HepG2 (cell line): ENCODE data around the gene XPO5. TPM values are rescaled to one million over a fixed set of nuclear protein-coding genes. Genes with fewer than 3 reads are reported as not detected.
A peak's percentile ranks its signal among the peaks of the same experiment; 100 is the strongest.

Source experiments
- ELF3 ChIP-seq: IDR thresholded peaks from 2 replicates; pipeline ENCODE4 v1.6.1; 2016; ENCODE audit warnings: missing genetic modification reagents, missing compliant biosample characterization
- FOXA1 ChIP-seq, 2 experiments: fragments of 450-650 bp in 1 of 2; sonication (generic) in 1 of 2; formaldehyde crosslinking in 1 of 2; IDR thresholded peaks; 2 replicates each; pipeline versions ENCODE4 v1.4.0 to v1.6.1; 2016 to 2020; ENCODE audit warnings: missing genetic modification reagents in 1 of 2
- GATAD1 ChIP-seq: IDR thresholded peaks from 2 replicates; pipeline ENCODE4 v1.6.1; 2016; ENCODE audit warnings: missing genetic modification reagents, missing compliant biosample characterization
- JARID2 ChIP-seq: sonication (generic); formaldehyde crosslinking; IDR thresholded peaks from 2 replicates; pipeline ENCODE4 v1.8.1; 2023; ENCODE audit warnings: missing genetic modification reagents, inconsistent platforms; ENCODE audit not compliant: insufficient replicate concordance
- PAF1 ChIP-seq: IDR thresholded peaks from 2 replicates; pipeline ENCODE4 v1.6.1; 2016; ENCODE audit warnings: missing genetic modification reagents, missing compliant biosample characterization
- PHF20 ChIP-seq: sonication (generic); formaldehyde crosslinking; IDR thresholded peaks from 2 replicates; pipeline ENCODE4 v1.5.0; 2020; ENCODE audit warnings: mild to moderate bottlenecking, missing genetic modification reagents
- RFXAP ChIP-seq: sonication (generic); formaldehyde crosslinking; IDR thresholded peaks from 2 replicates; pipeline ENCODE4 v1.4.0; 2020; ENCODE audit warnings: missing genetic modification reagents, borderline replicate concordance
- SMYD3 ChIP-seq: sonication (generic); formaldehyde crosslinking; IDR thresholded peaks from 2 replicates; pipeline ENCODE4 v1.8.1; 2023; ENCODE audit warnings: mild to moderate bottlenecking, missing genetic modification reagents
- SSRP1 ChIP-seq: IDR thresholded peaks from 2 replicates; pipeline ENCODE4 v1.6.1; 2016; ENCODE audit warnings: control low read depth
- ZBTB1 ChIP-seq: sonication (generic); formaldehyde crosslinking; IDR thresholded peaks from 2 replicates; pipeline ENCODE4 v1.4.0; 2020; ENCODE audit warnings: missing genetic modification reagents, borderline replicate concordance
- ZFYVE20 ChIP-seq: sonication (generic); formaldehyde crosslinking; IDR thresholded peaks from 2 replicates; pipeline ENCODE4 v1.8.0; 2023; ENCODE audit warnings: low read depth, mild to moderate bottlenecking, moderate library complexity, missing genetic modification reagents, borderline replicate concordance
- ZNF205 ChIP-seq: IDR thresholded peaks from 2 replicates; pipeline ENCODE4 v1.6.1; 2018; ENCODE audit warnings: missing biosample characterization, missing genetic modification reagents
- ZNF235 ChIP-seq: sonication (generic); formaldehyde crosslinking; IDR thresholded peaks from 2 replicates; pipeline ENCODE4 v1.8.1; 2023; ENCODE audit warnings: mild to moderate bottlenecking, missing genetic modification reagents, borderline replicate concordance
- ZNF44 ChIP-seq: sonication (generic); formaldehyde crosslinking; IDR thresholded peaks from 2 replicates; pipeline ENCODE4 v1.5.1; 2020; ENCODE audit warnings: mild to moderate bottlenecking, missing genetic modification reagents
- ZNF678 ChIP-seq: sonication (generic); formaldehyde crosslinking; IDR thresholded peaks from 2 replicates; pipeline ENCODE4 v1.4.0; 2020; ENCODE audit warnings: mild to moderate bottlenecking, missing genetic modification reagents
- ZNF781 ChIP-seq: sonication (generic); formaldehyde crosslinking; IDR thresholded peaks from 2 replicates; pipeline ENCODE4 v1.5.1; 2020; ENCODE audit warnings: borderline replicate concordance, mild to moderate bottlenecking, missing genetic modification reagents; ENCODE audit errors: not compliant biosample characterization
- ZNF841 ChIP-seq: sonication (generic); formaldehyde crosslinking; IDR thresholded peaks from 2 replicates; pipeline ENCODE4 v1.8.1; 2023; ENCODE audit warnings: missing genetic modification reagents, borderline replicate concordance
- ZSCAN22 ChIP-seq: sonication (generic); formaldehyde crosslinking; IDR thresholded peaks from 2 replicates; pipeline ENCODE4 v1.4.0; 2020; ENCODE audit warnings: mild to moderate bottlenecking, missing genetic modification reagents
- ZSCAN31 ChIP-seq: sonication (generic); formaldehyde crosslinking; IDR thresholded peaks from 2 replicates; pipeline ENCODE4 v1.5.0; 2020; ENCODE audit warnings: low read depth, mild to moderate bottlenecking, missing genetic modification reagents
- polyA plus RNA-seq, 8 experiments: library from polyadenylated mRNA; depleted of rRNA in 3 of 8; stranded (reverse) in 7 of 8; unstranded in 1 of 8; fragments of >200 nt; fragmentation: Illumina TruSeq in 4 of 8; extraction: Trizol in 4 of 8; gene quantifications; 2 replicates each; pipeline versions ENCODE4 v1.2.1 to v1.2.3, GENCODE V29; 2011 to 2016; ENCODE audit warnings: low read depth in 4 of 8, missing spikeins in 1 of 8, mixed read lengths in 1 of 8; ENCODE audit not compliant: insufficient read depth in 1 of 8
- total RNA-seq, 5 experiments: library from RNA; depleted of rRNA; stranded (reverse); fragments of >200 nt; fragmentation: Illumina TruSeq; extraction: Trizol; gene quantifications; 2 replicates each; pipeline ENCODE4 v1.2.3, GENCODE V29; 2016; ENCODE audit warnings: low read depth in 1 of 5
- TF ChIP-seq, protein P1 (sequence below): sonication (generic); formaldehyde crosslinking; conservative IDR thresholded peaks from 2 replicates; pipeline ENCODE4 v1.4.0; 2020; ENCODE audit warnings: mild to moderate bottlenecking, missing genetic modification reagents, moderate library complexity
- TF ChIP-seq, protein P2 (sequence below): sonication (generic); formaldehyde crosslinking; IDR thresholded peaks from 2 replicates; pipeline ENCODE4 v1.4.0; 2020; ENCODE audit warnings: low read depth, mild to moderate bottlenecking, missing genetic modification reagents
- TF ChIP-seq, protein P3 (sequence below): sonication (generic); formaldehyde crosslinking; IDR thresholded peaks from 2 replicates; pipeline ENCODE4 v1.4.0; 2020; ENCODE audit warnings: missing genetic modification reagents; ENCODE audit errors: not compliant biosample characterization
- TF ChIP-seq, protein P4 (sequence below): sonication (generic); formaldehyde crosslinking; IDR thresholded peaks from 2 replicates; pipeline ENCODE4 v1.4.0; 2020; ENCODE audit warnings: missing genetic modification reagents
- TF ChIP-seq, protein P5 (sequence below): IDR thresholded peaks from 2 replicates; pipeline ENCODE4 v1.6.1; 2016

The XPO5 gene
- total and polyA plus RNA-seq, 2 of the 13 experiments (the other 11 are each of a cell fraction or from before 2014, with no cell fraction given), result 52.2 to 68.0 TPM

DNA sequence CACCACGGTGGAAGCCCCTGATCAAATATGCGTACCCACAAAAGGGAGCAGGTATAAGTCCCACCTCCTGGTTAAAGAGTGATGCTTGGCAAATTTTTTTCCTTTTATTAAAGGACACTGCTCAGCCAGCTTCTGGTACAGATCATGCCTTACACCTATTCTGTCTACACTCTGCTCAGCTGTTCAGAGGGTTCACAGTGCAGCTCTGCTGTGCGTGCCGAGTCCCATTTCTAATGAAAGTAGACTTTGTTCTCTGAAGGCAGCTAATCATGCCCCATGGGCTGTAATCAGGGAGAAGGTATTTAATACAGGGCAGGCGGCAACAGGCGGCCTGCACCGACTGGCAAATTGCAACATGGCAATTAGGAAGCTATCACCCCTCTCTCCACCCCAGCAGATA is 82.0 kb downstream of the XPO5 start (continued):
- TF ChIP-seq ZNF841 (CRISPR knock-in tag) (no peak), GATAD1 (CRISPR knock-in tag) (no peak), ZNF235 (CRISPR knock-in tag) (no peak), JARID2 (CRISPR knock-in tag) (no peak), PHF20 (no peak), ZSCAN31 (CRISPR knock-in tag) (peak; percentile 54; the same call in 1 of the 2 replicates), ZNF678 (CRISPR knock-in tag) (no peak), PAF1 (CRISPR knock-in tag) (no peak), RFXAP (CRISPR knock-in tag) (no peak), SMYD3 (CRISPR knock-in tag) (no peak), ZNF44 (no peak), ZBTB1 (CRISPR knock-in tag) (no peak), ZNF781 (CRISPR knock-in tag) (peak; percentile 72), ELF3 (peak; percentile 63; the same call in 1 of the 2 replicates), FOXA1 (IDR thresholded peaks at IDR 0.05) (no peak), FOXA1 (CRISPR knock-in tag; IDR thresholded peaks at IDR 0.05) (no peak), ZNF205 (CRISPR knock-in tag) (0 out of 2 replicates have a peak, but pooled peaks have one; percentile 37), ZSCAN22 (CRISPR knock-in tag) (no peak), ZFYVE20 (no peak), SSRP1 (no peak)
- TF ChIP-seq, protein P1, sequence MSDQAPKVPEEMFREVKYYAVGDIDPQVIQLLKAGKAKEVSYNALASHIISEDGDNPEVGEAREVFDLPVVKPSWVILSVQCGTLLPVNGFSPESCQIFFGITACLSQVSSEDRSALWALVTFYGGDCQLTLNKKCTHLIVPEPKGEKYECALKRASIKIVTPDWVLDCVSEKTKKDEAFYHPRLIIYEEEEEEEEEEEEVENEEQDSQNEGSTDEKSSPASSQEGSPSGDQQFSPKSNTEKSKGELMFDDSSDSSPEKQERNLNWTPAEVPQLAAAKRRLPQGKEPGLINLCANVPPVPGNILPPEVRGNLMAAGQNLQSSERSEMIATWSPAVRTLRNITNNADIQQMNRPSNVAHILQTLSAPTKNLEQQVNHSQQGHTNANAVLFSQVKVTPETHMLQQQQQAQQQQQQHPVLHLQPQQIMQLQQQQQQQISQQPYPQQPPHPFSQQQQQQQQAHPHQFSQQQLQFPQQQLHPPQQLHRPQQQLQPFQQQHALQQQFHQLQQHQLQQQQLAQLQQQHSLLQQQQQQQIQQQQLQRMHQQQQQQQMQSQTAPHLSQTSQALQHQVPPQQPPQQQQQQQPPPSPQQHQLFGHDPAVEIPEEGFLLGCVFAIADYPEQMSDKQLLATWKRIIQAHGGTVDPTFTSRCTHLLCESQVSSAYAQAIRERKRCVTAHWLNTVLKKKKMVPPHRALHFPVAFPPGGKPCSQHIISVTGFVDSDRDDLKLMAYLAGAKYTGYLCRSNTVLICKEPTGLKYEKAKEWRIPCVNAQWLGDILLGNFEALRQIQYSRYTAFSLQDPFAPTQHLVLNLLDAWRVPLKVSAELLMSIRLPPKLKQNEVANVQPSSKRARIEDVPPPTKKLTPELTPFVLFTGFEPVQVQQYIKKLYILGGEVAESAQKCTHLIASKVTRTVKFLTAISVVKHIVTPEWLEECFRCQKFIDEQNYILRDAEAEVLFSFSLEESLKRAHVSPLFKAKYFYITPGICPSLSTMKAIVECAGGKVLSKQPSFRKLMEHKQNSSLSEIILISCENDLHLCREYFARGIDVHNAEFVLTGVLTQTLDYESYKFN (CRISPR knock-in tag), result peak; percentile 85
- TF ChIP-seq, protein P2, sequence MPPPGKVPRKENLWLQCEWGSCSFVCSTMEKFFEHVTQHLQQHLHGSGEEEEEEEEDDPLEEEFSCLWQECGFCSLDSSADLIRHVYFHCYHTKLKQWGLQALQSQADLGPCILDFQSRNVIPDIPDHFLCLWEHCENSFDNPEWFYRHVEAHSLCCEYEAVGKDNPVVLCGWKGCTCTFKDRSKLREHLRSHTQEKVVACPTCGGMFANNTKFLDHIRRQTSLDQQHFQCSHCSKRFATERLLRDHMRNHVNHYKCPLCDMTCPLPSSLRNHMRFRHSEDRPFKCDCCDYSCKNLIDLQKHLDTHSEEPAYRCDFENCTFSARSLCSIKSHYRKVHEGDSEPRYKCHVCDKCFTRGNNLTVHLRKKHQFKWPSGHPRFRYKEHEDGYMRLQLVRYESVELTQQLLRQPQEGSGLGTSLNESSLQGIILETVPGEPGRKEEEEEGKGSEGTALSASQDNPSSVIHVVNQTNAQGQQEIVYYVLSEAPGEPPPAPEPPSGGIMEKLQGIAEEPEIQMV (CRISPR knock-in tag), result no peak
- TF ChIP-seq, protein P3, sequence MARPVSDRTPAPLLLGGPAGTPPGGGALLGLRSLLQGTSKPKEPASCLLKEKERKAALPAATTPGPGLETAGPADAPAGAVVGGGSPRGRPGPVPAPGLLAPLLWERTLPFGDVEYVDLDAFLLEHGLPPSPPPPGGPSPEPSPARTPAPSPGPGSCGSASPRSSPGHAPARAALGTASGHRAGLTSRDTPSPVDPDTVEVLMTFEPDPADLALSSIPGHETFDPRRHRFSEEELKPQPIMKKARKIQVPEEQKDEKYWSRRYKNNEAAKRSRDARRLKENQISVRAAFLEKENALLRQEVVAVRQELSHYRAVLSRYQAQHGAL (CRISPR knock-in tag), result no peak
- TF ChIP-seq, protein P4, sequence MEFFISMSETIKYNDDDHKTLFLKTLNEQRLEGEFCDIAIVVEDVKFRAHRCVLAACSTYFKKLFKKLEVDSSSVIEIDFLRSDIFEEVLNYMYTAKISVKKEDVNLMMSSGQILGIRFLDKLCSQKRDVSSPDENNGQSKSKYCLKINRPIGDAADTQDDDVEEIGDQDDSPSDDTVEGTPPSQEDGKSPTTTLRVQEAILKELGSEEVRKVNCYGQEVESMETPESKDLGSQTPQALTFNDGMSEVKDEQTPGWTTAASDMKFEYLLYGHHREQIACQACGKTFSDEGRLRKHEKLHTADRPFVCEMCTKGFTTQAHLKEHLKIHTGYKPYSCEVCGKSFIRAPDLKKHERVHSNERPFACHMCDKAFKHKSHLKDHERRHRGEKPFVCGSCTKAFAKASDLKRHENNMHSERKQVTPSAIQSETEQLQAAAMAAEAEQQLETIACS, result no peak
- TF ChIP-seq, protein P5, sequence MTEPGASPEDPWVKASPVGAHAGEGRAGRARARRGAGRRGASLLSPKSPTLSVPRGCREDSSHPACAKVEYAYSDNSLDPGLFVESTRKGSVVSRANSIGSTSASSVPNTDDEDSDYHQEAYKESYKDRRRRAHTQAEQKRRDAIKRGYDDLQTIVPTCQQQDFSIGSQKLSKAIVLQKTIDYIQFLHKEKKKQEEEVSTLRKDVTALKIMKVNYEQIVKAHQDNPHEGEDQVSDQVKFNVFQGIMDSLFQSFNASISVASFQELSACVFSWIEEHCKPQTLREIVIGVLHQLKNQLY, result peak; percentile 72; the same call in 1 of the 2 replicates
